GM19455 (cell line): ENCODE measurements around the gene TERC.

Experiments
- ATAC-seq: cut with Tn5 transposase; IDR thresholded peaks from one replicate; pipeline ENCODE4 v1.9.1; 2021; ENCODE audit not compliant: unreplicated experiment

The TERC gene

GRCh38 chr3:169764882-169765612 is at the start of gene TERC:
TSS of gene TERC (minus strand) at chr3:169765060.
- peak; percentile 77 for ATAC-seq

- ATAC-seq: peak; percentile 87
These were observed 49.1 kb upstream of the TERC start for GRCh38 chr3:169813757-169814517.

GRCh38 chr3:169813278-169813677 is 48.4 kb upstream of the TERC start:
- no peak for ATAC-seq

GRCh38 chr3:169812332-169813235 is 47.7 kb upstream of the TERC start, which contains the start of the genes LRRC34 and LRRIQ4:
TSS of gene LRRC34 (minus strand) at chr3:169812904. CDS start at chr3:169812548, 356 bp downstream.
TSS of gene LRRIQ4 (plus strand) at chr3:169812870. CDS start at chr3:169821922, 9,052 bp downstream.
- ATAC-seq: peak; percentile 71

GRCh38 chr3:169811631-169812331 is 46.9 kb upstream of the TERC start:
- ATAC-seq: peak; percentile 13

GRCh38 chr3:169809230-169809795 is 44.5 kb upstream of the TERC start:
- no peak for ATAC-seq

- no peak for ATAC-seq
These were observed 39.8 kb upstream of the TERC start for GRCh38 chr3:169804681-169805080.

GRCh38 chr3:169792359-169792758 is 27.5 kb upstream of the TERC start:
- no peak for ATAC-seq

GRCh38 chr3:169790687-169791429 is 26.0 kb upstream of the TERC start:
- ATAC-seq: no peak

- no peak for ATAC-seq
These were observed 25.4 kb upstream of the TERC start for GRCh38 chr3:169790219-169790618.

- ATAC-seq: no peak
These were observed 22.9 kb upstream of the TERC start for GRCh38 chr3:169787791-169788190.

GRCh38 chr3:169787120-169787519 is 22.3 kb upstream of the TERC start:
- no peak for ATAC-seq

GRCh38 chr3:169781209-169781855 is 16.5 kb upstream of the TERC start:
- no peak for ATAC-seq

- ATAC-seq: no peak
These were observed 15.9 kb upstream of the TERC start for GRCh38 chr3:169780742-169781141.

- ATAC-seq: no peak
These were observed 13.0 kb upstream of the TERC start for GRCh38 chr3:169777822-169778221.

GRCh38 chr3:169774186-169774585 is 9.3 kb upstream of the TERC start:
- no peak for ATAC-seq

GRCh38 chr3:169772897-169773816 is 8.3 kb upstream of the TERC start, which contains the start of gene MYNN:
TSS of gene MYNN (plus strand) at chr3:169773396. CDS start at chr3:169774296, 900 bp downstream.
- ATAC-seq: peak; percentile 83
